Measurements from ENCODE around the gene CLEC16A.

The CLEC16A gene

GRCh38 chr16:11207646-11208045 is 263.3 kb downstream of the CLEC16A start:
- no peak for TF ChIP-seq CTCF (IDR thresholded peaks at IDR 0.05; ENCODE audit: insufficient read depth, low read length, missing control alignments)
- POLR2A ChIA-PET, result no interaction called here

GRCh38 chr16:11208916-11209665 is 264.7 kb downstream of the CLEC16A start:
- POLR2A ChIA-PET, result no interaction called here
- no peak for DNase-seq (ENCODE audit: low read depth, low spot score)
- no peak for TF ChIP-seq CTCF (IDR thresholded peaks at IDR 0.05; ENCODE audit: insufficient read depth, low read length, missing control alignments)
- no peak overlapping the region for H3K4me3 ChIP-seq (ENCODE audit: low read depth, low read length)
- CTCF ChIA-PET, result interaction anchor here (0.8 to 5.2 kb wide), 2 partner anchors 9 to 245 kb away, joined by 3 to 21 read pairs; no protein-coding TSS in a partner anchor

More at GRCh38 chr16:11207646-11208045, 263.3 kb downstream of the CLEC16A start:
- DNase-seq (ENCODE audit: low read depth, low spot score), result no peak
- no peak overlapping the region for H3K4me3 ChIP-seq (ENCODE audit: low read depth, low read length)
- CTCF ChIA-PET, result interaction anchor here (5.2 kb wide), 1 partner anchor 10 kb away, joined by 21 read pairs; no protein-coding TSS in a partner anchor

GRCh38 chr16:11210260-11210659 is 265.9 kb downstream of the CLEC16A start:
- no peak for TF ChIP-seq CTCF (IDR thresholded peaks at IDR 0.05; ENCODE audit: insufficient read depth, low read length, missing control alignments)
- no peak for DNase-seq (ENCODE audit: low read depth, low spot score)
- ChIA-PET POLR2A (no interaction called here), CTCF (interaction anchor here (1.1 to 1.5 kb wide), 2 partner anchors 146 to 246 kb away, joined by 3 read pairs; no protein-coding TSS in a partner anchor)
- H3K4me3 ChIP-seq (ENCODE audit: low read depth, low read length), result no peak overlapping the region

- ChIA-PET POLR2A (no interaction called here), CTCF (interaction anchor here (0.7 to 1.5 kb wide), 5 partner anchors 11 to 247 kb away, joined by 3 to 4 read pairs (median 3); no protein-coding TSS in a partner anchor)
- no peak for TF ChIP-seq CTCF (IDR thresholded peaks at IDR 0.05; ENCODE audit: insufficient read depth, low read length, missing control alignments)
- no peak overlapping the region for H3K4me3 ChIP-seq (ENCODE audit: low read depth, low read length)
- DNase-seq (ENCODE audit: low read depth, low spot score), result no peak
Measured at GRCh38 chr16:11211061-11211976, 267.0 kb downstream of the CLEC16A start.

- no peak overlapping the region for H3K4me3 ChIP-seq (ENCODE audit: low read depth, low read length)
- CTCF ChIA-PET, result interaction anchor here (0.7 to 1.5 kb wide), 3 partner anchors 12 to 80 kb away, joined by 3 to 4 read pairs (median 3); no protein-coding TSS in a partner anchor
- TF ChIP-seq CTCF (IDR thresholded peaks at IDR 0.05; ENCODE audit: insufficient read depth, low read length, missing control alignments), result no peak
- no peak for DNase-seq (ENCODE audit: low read depth, low spot score)
- POLR2A ChIA-PET, result no interaction called here
Measured at GRCh38 chr16:11211977-11212797, 267.8 kb downstream of the CLEC16A start.
